Caki2 (cell line): ENCODE measurements around the gene REC8. TPM values are rescaled to one million over a fixed set of nuclear protein-coding genes. Genes with fewer than 3 reads are reported as not detected.

Experiments used
- DNase-seq: peaks from one replicate; pipeline ENCODE4 v3.0.0-alpha.2; 2015; ENCODE audit warnings: low read depth
- in situ Hi-C: cut with HindIII; loops from 2 replicates; pipeline ENCODE4 v1.10.0; 2016; ENCODE audit warnings: low sequenced_read_pairs, low pct_unique_long_range_greater_than_20kb, mixed read lengths
- total RNA-seq: library from RNA; depleted of rRNA; stranded (reverse); fragments of >200 nt; shearing (Covaris generic); gene quantifications from 2 replicates; pipeline ENCODE4 v1.2.3, GENCODE V29; 2014; ENCODE audit warnings: low replicate concordance; rRNA removed

Gene REC8
- total RNA-seq, result not detected in 2 replicates

GRCh38 chr14:24171422-24172260 lies at the start of gene REC8:
Gene REC8 (plus strand): TSS chr14:24172080. CDS start chr14:24172553, 473 bp downstream.
- no peak for DNase-seq

DNA sequence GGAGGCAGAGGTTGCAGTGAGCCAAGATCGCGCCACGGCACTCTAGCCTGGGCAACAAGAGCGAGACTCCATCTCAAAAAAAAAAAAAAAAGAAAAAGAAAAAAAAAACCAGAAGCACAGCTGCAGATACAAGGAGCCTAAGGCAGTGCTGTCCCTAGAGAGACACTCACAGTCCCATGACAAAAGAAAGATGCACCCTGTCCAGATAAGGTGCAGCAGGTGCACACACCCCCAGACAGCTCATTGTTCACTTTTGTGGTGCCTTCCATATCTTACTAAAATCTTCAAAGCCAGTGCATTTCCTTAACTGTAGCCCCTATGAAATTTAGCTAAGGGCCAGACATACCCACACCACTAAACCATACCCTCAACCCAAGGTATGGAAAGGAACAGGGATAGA lies 49.5 kb upstream of the REC8 start:
- in situ Hi-C loops, result no loop called here
- DNase-seq, result no peak

More at GRCh38 chr14:24171422-24172260, at the start of gene REC8:
- in situ Hi-C loops, result no loop called here

GRCh38 chr14:24122898-24123297 lies 49.0 kb upstream of the REC8 start:
- in situ Hi-C loops, result no loop called here
- DNase-seq, result no peak

DNA sequence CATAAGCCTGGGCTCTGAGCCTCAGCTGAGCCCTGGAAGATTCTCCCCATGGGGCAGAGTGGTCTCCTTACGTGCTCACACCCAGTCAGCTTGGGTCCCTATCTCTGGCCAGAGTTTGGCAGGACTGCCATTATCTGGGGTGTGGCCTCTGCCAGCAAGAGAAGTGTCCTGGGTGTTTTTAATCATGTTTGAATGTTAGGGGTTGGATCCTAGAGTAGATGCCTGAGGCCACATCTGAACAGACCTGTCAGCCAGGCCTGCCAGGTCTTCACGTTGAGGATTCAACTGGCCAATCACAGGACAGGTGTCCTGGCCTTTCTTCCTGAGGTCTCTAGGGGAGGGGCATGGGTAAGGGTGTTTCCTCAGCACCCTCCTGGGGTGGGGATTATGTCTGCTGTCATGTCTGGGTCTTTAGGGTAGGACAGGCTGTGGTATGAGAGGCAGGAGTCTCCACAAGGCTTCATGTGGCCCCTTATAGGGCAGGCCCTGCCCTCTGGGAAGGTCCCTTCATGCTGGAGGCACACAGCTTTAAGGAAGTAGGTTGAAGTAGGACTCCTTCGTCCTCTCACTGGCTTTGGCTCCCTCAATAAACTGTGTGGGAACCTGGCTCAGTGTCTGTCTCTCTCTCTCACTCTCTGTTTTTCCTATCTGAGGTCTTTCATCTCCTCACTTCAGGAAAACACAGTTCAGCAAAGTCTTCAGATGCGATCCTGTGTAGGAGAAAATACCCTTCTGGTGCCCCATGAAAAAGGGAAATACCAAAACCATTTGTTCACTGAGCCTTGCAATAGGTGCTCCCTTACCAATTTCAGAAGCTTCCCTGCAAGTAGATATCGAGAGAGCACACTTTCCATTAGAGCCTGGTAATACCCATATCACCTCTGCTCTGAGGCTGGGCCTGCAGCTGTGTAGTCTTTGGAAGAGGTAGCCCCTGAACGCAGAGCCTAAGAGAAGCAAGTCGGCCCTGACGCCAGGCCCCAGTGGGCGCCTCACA lies 48.2 kb upstream of the REC8 start:
- in situ Hi-C loops, result no loop called here
- no peak for DNase-seq

GRCh38 chr14:24126939-24127338 lies 44.9 kb upstream of the REC8 start:
- DNase-seq, result no peak
- in situ Hi-C loops, result no loop called here

DNA sequence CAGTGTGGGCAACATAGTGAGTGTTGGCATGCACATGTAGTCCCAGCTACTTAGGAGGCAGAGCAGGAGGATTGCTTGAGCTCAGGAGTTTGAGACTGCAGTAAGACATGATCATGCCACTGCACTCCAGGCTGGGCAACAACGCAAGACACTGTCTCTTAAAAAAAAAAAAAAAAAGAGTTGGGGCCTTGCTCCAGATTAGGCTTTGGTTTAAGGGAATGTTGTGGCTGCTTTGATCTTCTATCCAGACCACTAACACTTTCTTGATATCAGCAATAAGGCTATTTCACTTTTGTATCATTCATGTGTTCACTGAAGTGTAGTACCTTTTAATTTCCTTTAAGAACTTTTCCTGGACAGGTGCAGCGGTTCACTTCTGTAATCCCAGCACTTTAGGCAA lies 44.2 kb upstream of the REC8 start:
- DNase-seq, result no peak
- in situ Hi-C loops, result no loop called here

DNA sequence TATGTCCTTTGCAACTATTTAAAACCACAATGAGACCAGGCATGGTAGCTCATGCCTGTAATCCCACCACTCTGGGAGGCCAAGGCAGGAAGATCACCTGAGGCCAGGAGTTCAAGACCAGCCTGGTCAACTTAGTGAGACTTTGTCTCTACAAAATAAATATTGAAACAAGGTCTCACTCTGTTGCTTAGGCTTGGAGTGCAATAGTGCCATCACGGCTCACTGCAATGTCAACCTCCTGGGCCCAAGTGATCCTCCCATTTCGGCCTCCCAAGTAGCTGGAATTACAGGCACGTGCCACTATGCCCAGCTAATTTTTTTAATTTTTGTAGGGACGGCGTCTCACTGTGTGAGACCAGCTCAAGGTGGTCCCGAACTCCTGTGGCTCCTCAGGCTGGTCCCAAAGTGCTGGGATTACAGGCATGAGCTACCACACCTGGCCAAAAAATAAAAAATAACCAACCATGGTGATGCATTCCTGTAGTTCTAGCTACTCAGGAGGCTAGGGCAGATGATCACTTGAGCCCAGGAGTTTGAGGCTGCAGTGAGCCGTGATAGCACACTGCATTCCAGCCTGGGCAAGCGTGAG lies 42.4 kb upstream of the REC8 start:
- in situ Hi-C loops, result no loop called here

GRCh38 chr14:24130380-24130716 lies 41.5 kb upstream of the REC8 start, which contains the start of gene FITM1:
Gene FITM1 (plus strand): TSS chr14:24130659. CDS start chr14:24131564, 905 bp downstream.
- DNase-seq, result no peak
- in situ Hi-C loops, result no loop called here

More for the DNA sequence above, 42.4 kb upstream of the REC8 start:
- DNase-seq, result no peak

DNA sequence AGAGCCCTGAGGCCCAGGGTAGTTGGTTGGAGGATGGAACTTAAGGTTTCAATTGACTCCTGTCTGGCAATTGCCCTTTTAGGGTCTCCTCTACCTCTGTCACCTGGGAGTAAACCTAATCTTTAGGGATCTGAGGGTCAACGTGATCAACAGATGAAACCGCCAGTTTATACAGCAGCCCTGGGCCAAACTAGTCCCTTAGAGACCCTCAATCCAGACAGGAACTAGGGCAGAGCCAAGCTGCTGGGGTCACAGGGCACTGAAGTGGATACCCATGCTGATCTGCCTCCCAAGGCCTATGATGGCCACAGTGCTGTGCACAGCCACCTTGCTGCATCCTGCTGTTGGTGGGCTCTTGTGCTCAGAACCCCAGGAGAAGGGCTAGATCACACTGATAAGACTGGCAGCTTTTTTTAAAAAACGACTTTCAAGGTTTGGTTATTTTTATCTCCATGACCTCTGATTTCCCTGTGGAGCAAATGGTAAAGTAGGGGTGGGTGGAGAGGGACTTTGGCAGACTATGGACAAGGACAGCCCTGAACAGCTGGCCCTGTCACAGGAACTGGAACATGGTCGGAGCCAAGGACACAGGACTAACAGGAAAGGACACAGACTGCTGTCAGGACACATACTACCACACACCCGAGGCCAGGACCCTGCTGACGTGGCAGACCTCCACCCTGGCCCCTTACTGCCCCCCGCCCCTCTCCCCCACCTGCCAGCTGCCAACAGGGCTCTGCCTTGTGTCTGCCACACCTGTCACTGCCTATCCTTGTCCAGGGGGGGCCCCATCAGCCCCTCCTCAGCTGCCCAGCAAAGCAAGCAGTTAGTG lies 40.9 kb upstream of the REC8 start:
- in situ Hi-C loops, result no loop called here
- DNase-seq, result no peak

DNA sequence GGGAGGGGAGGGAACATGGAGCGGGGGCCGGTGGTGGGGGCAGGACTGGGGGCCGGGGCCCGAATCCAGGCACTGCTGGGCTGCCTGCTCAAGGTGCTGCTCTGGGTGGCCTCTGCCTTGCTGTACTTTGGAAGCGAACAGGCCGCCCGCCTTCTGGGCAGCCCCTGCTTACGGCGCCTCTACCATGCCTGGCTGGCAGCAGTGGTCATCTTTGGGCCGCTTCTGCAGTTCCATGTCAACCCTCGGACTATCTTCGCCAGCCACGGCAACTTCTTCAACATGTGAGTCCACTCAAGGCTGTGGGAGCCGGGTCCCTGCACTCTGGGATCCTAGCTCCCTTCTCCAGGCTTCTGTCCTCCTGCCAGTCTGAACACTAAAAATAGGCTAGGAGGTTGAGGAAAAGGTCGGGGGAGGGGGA lies 40.3 kb upstream of the REC8 start:
- in situ Hi-C loops, result no loop called here
- DNase-seq, result no peak

- in situ Hi-C loops, result no loop called here
- no peak for DNase-seq
Measured at GRCh38 chr14:24132061-24132685, 39.7 kb upstream of the REC8 start.

DNA sequence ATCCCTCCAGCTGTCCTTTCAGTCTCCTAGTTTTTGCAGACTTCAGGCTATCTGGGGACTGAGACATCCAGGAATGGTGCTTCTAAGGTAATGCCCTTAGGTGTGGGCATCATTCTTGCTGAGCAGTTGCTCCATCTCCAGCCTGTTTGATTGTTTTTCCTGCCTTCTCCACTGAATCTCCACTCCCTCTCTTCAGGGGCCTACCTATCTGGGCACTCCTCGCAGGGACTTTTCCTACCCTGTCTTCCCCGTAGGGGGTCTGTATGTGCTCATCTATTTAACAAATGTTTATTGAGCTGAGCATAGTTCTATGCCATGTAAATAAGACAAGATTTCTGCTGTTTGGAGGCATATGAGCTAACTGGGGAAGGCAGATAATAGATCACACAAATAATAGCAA lies 38.9 kb upstream of the REC8 start:
- in situ Hi-C loops, result no loop called here

GRCh38 chr14:24133735-24134134 lies 38.1 kb upstream of the REC8 start:
- in situ Hi-C loops, result no loop called here
- no peak for DNase-seq

More for the DNA sequence above, 38.9 kb upstream of the REC8 start:
- no peak for DNase-seq

DNA sequence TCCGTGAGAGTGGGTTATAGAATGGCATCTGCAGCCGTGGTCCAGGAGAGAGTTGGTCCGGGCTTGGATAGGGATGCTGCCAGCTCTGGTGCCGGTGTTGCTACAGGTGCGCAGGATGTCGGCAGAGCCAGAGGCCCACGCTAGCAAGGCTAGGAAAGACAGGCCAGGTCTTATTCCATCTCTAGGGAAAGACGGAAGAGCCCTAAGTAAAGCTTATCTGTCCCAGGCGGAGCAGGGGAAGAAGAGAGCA lies 36.4 kb upstream of the REC8 start:
- no peak for DNase-seq
- in situ Hi-C loops, result no loop called here

DNA sequence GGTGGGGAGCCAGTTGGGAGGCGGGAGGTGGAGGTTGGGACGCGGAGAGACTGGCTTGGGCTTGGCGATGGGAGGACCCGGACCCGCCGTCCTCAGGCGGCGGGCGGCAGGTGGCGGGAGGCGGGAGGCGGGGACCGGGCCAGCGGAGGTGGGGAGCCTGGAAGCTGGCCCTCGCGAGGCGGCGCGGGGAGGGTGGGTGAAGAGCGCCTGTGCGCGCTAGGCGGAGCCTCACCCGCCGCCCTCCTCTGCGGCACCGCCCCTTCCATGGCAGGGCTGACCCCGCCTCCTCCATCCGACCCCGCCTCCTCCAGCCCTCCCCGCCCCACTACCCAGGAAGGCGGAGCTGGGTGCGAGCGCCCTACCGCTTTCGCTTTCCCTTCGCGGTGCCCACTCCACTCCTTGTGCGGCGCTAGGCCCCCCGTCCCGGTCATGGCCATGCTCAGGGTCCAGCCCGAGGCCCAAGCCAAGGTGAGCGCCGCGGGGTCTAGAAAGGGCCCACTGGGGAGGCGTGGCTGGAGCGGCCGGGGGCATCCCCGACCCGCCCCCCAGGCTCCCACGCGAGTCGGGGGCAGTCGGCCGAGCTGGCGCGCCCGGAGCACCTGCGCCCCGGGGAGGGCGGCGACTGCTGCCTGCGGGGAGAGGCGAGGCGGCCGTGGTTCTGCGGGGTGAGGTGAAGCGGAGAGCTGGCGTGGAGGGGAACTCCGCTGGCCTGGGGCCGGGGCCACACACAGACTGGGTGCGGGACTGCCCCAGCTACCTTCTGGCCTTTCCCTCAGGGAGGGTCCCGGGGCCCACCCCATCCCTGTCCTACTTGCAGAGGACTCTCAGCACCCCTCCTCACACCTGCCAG lies 35.8 kb upstream of the REC8 start, which contains the start of gene PSME1:
Gene PSME1, plus strand, starts transcription at position 361 of the 850 bp plus-strand sequence. Its CDS starts 69 bp downstream, at position 430.
- peak; percentile 80 for DNase-seq
- in situ Hi-C loops, result no loop called here

- no peak for DNase-seq
- in situ Hi-C loops, result no loop called here
Measured at GRCh38 chr14:24136684-24137528, 35.0 kb upstream of the REC8 start.
